Retinal pigment epithelial cell (primary cell): ENCODE measurements around the gene CRYL1.
A peak's percentile ranks its signal among the peaks of the same experiment; 100 is the strongest.

ENCODE experiments used
- DNase-seq: peaks from one replicate; pipeline ENCODE4 v3.0.0-alpha.2; 2010; ENCODE audit warnings: low read depth
- H3K4me3 ChIP-seq: 2 replicates; pipeline ENCODE4 v1.5.1; 2011; ENCODE audit warnings: mild to moderate bottlenecking, low read length, control low read depth, moderate library complexity
- TF ChIP-seq, protein P1 (sequence below): conservative IDR thresholded peaks from 2 replicates; pipeline ENCODE4 v1.5.1; 2011; ENCODE audit warnings: low read depth, low read length, control low read depth, inconsistent platforms

Gene CRYL1

GRCh38 chr13:20369886-20370361, 155.7 kb downstream of the CRYL1 start:
- TF ChIP-seq, protein P1, sequence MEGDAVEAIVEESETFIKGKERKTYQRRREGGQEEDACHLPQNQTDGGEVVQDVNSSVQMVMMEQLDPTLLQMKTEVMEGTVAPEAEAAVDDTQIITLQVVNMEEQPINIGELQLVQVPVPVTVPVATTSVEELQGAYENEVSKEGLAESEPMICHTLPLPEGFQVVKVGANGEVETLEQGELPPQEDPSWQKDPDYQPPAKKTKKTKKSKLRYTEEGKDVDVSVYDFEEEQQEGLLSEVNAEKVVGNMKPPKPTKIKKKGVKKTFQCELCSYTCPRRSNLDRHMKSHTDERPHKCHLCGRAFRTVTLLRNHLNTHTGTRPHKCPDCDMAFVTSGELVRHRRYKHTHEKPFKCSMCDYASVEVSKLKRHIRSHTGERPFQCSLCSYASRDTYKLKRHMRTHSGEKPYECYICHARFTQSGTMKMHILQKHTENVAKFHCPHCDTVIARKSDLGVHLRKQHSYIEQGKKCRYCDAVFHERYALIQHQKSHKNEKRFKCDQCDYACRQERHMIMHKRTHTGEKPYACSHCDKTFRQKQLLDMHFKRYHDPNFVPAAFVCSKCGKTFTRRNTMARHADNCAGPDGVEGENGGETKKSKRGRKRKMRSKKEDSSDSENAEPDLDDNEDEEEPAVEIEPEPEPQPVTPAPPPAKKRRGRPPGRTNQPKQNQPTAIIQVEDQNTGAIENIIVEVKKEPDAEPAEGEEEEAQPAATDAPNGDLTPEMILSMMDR, result no peak
- H3K4me3 ChIP-seq, result no peak overlapping the region
- DNase-seq, result no peak

DNA sequence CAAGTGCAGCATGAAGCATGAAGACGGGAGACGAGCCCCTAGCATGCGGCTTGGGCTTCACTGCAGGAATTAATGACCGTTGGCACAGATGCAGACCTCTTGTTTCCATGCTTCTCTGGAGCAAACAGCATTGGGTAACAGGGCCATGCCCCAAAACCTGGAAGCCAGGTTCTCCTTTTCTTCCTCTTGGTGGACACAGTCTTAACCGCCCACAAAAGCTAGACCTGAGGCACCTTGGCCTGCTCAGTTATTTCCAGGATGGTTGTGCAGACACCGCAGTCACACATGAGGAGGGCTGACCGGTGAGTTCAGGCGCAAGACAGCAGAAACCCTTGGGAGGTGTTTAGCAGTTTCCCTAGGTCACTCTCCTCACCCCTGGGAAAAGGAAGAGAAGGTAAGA, 159.6 kb downstream of the CRYL1 start:
- DNase-seq, result no peak
- TF ChIP-seq, protein P1, result no peak
- no peak overlapping the region for H3K4me3 ChIP-seq

DNA sequence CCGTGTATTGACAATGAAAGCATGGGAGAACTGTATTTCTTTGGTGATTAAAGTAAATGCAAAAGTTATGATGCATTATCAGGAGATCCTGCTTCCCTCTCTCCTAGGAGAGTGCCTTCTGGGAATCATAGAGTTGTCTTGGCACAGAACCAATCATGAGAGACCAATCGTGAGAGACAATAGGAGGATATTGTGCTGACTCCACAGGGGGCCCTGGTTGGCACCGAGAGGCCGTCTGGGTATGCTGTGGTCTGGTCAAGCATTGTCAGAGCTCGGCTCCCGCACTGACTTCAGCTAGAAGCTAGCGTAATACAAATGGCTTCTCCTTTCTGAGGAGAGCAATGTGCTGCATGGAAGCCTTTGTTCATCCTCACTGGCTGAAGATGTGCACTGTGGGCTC, 162.1 kb downstream of the CRYL1 start:
- TF ChIP-seq, protein P1, result no peak

DNA sequence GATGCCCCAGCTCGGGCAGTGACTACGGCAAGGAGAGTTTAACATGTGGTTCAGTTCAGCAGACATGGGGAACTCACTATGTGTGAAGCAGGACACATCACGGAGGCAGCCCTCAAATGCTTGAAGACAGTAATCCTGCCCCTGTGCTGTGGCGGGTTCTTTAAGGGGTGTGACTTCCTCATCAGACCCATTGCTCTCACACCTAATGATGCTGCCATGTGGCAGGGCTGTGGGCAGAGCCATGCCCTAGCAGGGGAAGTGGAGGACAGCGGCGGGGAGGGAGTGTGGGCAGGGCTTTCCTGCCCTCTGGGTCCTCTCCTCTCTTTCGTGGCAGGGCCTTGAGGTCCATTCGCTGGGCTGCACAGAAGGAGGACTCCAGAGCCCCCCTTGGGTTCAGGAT, 162.5 kb downstream of the CRYL1 start:
- no peak overlapping the region for H3K4me3 ChIP-seq
- DNase-seq, result no peak
- TF ChIP-seq, protein P1, result no peak

More for the DNA sequence above, 162.1 kb downstream of the CRYL1 start:
- H3K4me3 ChIP-seq, result no peak overlapping the region
- DNase-seq, result no peak

GRCh38 chr13:20362484-20363041, 163.1 kb downstream of the CRYL1 start:
- DNase-seq, result no peak
- no peak overlapping the region for H3K4me3 ChIP-seq
- TF ChIP-seq, protein P1, result no peak

- DNase-seq, result no peak
- TF ChIP-seq, protein P1, result no peak
- H3K4me3 ChIP-seq, result no peak overlapping the region
Measured at GRCh38 chr13:20360835-20361412, 164.7 kb downstream of the CRYL1 start.

DNA sequence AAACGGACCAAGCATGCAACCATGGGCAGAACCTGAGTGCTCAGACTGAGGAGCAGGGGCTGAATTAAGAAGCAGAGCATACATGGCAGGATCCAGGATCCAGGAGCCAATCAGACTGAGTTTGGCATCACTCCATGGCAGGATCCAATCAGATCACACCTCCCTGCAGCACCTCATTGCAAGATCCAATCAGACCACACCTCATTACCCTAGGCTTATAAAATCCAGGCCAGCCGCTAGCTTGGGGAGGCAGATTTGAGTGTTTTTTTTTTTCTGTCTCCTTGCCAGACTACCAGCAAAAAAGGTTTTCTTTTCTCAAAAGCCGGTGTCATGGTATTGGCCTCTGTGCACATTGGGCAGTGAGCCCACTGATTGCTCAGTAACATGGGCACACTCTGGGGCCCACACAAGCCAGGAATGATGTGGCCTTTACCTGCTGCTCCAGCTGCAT, 165.6 kb downstream of the CRYL1 start:
- TF ChIP-seq, protein P1, result no peak
- no peak overlapping the region for H3K4me3 ChIP-seq
- DNase-seq, result peak; percentile 85
